Osteoblast (primary cell): ENCODE measurements around the gene HPSE2. TPM values are rescaled to one million over a fixed set of nuclear protein-coding genes. Genes with fewer than 3 reads are reported as not detected.

ENCODE experiments used
- DNase-seq: peaks from one replicate; pipeline ENCODE4 v3.0.0; 2011; ENCODE audit warnings: low spot score, mixed read lengths; ENCODE audit not compliant: insufficient read length; ENCODE audit errors: missing footprints
- H2AFZ ChIP-seq: 2 replicates; pipeline ENCODE4 v1.6.0; 2011; ENCODE audit warnings: mild to moderate bottlenecking, low read length
- H3K27ac ChIP-seq: 2 replicates; pipeline ENCODE4 v1.5.1; 2011; ENCODE audit warnings: mild to moderate bottlenecking, low read depth, low read length, moderate library complexity
- H3K27me3 ChIP-seq: 2 replicates; pipeline ENCODE4 v1.6.0; 2012; ENCODE audit warnings: mild to moderate bottlenecking, control low read depth, inconsistent platforms, low read length, moderate library complexity; ENCODE audit not compliant: insufficient read depth
- H3K36me3 ChIP-seq: 2 replicates; pipeline ENCODE4 v1.5.1; 2011; ENCODE audit warnings: mild to moderate bottlenecking, low read length, control low read depth, moderate library complexity; ENCODE audit not compliant: insufficient read depth
- H3K4me1 ChIP-seq: 2 replicates; pipeline ENCODE4 v1.5.1; 2011; ENCODE audit warnings: mild to moderate bottlenecking, low read length, control low read depth, moderate library complexity; ENCODE audit not compliant: insufficient read depth
- H3K4me2 ChIP-seq: 2 replicates; pipeline ENCODE4 v1.6.0; 2011; ENCODE audit warnings: mild to moderate bottlenecking, low read length; ENCODE audit not compliant: insufficient read depth
- H3K4me3 ChIP-seq: fragments of 200-600 bp; sonication (generic); 3 replicates; pipeline ENCODE4 v1.5.1; 2012; ENCODE audit warnings: mild to moderate bottlenecking, low read length, inconsistent platforms; ENCODE audit not compliant: insufficient read depth
- H3K79me2 ChIP-seq: 2 replicates; pipeline ENCODE4 v1.6.0; 2012; ENCODE audit warnings: mild to moderate bottlenecking, low read length, control low read depth, inconsistent platforms; ENCODE audit not compliant: insufficient read depth
- H3K9me3 ChIP-seq: 2 replicates; pipeline ENCODE4 v1.5.1; 2011; ENCODE audit warnings: low read depth, low read length, control low read depth
- H4K20me1 ChIP-seq: 2 replicates; pipeline ENCODE4 v1.6.0; 2012; ENCODE audit warnings: mild to moderate bottlenecking, low read length, control low read depth; ENCODE audit not compliant: insufficient read depth
- total RNA-seq: library from RNA; depleted of rRNA; stranded (reverse); fragments of >200 nt; gene quantifications from 2 replicates; pipeline ENCODE4 v1.2.3, GENCODE V29; 2012
- TF ChIP-seq, protein P1 (sequence below): IDR thresholded peaks from 2 replicates; pipeline ENCODE4 v1.5.1; 2011; ENCODE audit warnings: mild to moderate bottlenecking, low read depth, low read length, moderate library complexity; ENCODE audit errors: extremely low read depth

Gene HPSE2
- total RNA-seq, 1 donor = not detected

DNA sequence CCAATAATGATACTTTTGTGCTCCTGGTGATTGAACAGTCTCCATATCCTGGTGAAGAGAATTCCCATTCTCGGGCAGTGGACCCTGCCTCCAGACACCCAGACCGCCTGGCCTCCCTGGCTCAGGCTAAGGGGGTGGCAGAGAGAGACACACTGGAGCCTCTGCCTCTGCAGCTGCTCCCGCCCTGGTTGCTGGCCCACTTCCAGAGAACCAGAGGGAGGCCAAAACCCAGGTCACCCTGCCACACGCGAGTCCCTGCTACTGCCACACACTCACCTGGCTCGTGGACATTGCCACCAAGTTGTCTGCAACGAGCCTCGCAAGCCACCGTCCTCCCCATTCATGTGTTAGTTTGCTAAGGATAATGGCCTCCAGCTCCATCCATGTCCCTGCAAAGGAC lies 221.8 kb downstream of the HPSE2 start:
- Histone ChIP-seq H3K27ac (no peak overlapping the region), H4K20me1 (no peaks in the 10 kb centered on the region), H3K4me3 (no peak overlapping the region), H3K79me2 (no peaks in the 10 kb centered on the region), H3K36me3 (no peaks in the 10 kb centered on the region), H3K4me2 (no peak overlapping the region), H3K4me1 (no peaks in the 10 kb centered on the region), H3K27me3 (no peaks in the 10 kb centered on the region), H3K9me3 (peaks cover 3% of the 10 kb centered on the region), H2AFZ (no peak overlapping the region)
- peak; percentile 58 for DNase-seq
- TF ChIP-seq, protein P1, sequence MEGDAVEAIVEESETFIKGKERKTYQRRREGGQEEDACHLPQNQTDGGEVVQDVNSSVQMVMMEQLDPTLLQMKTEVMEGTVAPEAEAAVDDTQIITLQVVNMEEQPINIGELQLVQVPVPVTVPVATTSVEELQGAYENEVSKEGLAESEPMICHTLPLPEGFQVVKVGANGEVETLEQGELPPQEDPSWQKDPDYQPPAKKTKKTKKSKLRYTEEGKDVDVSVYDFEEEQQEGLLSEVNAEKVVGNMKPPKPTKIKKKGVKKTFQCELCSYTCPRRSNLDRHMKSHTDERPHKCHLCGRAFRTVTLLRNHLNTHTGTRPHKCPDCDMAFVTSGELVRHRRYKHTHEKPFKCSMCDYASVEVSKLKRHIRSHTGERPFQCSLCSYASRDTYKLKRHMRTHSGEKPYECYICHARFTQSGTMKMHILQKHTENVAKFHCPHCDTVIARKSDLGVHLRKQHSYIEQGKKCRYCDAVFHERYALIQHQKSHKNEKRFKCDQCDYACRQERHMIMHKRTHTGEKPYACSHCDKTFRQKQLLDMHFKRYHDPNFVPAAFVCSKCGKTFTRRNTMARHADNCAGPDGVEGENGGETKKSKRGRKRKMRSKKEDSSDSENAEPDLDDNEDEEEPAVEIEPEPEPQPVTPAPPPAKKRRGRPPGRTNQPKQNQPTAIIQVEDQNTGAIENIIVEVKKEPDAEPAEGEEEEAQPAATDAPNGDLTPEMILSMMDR = no peak

DNA sequence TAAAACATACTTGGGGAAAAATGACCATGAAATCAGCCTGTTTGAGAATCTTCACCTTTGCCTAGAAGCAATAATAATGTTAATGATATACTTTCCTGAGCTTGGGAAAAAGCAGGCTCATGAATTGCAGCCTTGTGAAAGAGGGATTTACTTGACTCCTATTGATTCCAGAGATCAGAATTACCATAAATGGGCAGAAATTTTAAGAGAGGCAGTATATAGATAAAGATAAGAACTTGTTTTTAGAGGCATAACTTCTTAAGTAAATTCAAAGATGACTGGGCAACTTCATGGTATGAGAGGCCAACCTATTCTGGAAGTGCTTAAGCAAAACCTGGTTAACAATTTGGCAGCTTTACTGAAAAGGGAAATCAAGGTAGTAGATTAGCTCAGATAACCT lies 225.4 kb downstream of the HPSE2 start:
- no peak overlapping the region for H3K27ac ChIP-seq

DNA sequence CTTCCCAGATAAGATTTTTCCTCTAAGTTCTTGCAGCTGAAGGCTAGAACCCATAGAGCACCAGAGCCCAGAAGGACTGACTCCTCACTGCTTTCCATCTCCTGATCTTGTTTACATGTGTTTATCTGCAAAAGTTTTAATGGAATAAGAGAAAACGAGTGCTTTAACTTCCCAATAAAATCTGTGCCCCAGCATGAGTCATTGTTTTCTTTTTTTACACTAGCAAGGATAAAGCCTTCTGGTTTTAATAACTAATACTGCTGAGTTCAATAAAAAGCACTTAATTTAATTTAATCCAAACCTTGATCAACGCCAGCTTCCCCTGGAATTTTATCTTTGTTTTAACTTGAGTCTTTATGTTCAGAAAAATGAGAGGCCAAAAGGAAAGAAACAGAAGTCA lies 227.6 kb downstream of the HPSE2 start:
- no peak overlapping the region for H3K27ac ChIP-seq

More for the DNA sequence above, 225.4 kb downstream of the HPSE2 start:
- Histone ChIP-seq H3K9me3 (peaks cover 11% of the 10 kb centered on the region), H3K4me1 (no peaks in the 10 kb centered on the region), H3K27me3 (no peaks in the 10 kb centered on the region), H2AFZ (no peak overlapping the region), H3K4me2 (no peak overlapping the region), H3K79me2 (no peaks in the 10 kb centered on the region), H3K4me3 (no peak overlapping the region), H4K20me1 (no peaks in the 10 kb centered on the region), H3K36me3 (no peaks in the 10 kb centered on the region)
- no peak for DNase-seq
- TF ChIP-seq, protein P1 = no peak

DNA sequence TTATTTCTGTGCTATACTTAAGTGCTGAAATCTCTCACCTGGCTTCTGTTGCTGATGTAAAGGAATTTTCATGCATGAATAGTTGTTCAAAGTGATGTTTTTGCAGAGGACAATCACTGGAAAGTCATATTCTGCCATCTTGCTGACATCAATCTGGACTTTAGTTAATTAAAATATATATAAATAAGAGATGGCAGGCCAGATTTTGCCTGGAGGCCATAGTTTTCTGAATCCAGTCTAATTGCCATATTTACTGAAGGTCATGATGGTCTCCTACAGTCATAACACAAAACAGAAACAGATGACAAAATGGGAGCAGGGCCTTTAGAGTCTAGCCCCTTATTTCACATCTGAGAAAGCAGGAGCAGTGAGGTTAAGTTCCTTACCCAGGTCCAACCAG lies 228.2 kb downstream of the HPSE2 start:
- Histone ChIP-seq H3K4me2 (no peak overlapping the region), H3K9me3 (peaks cover 12% of the 10 kb centered on the region), H3K27me3 (no peaks in the 10 kb centered on the region), H2AFZ (no peak overlapping the region), H3K4me1 (no peaks in the 10 kb centered on the region), H3K36me3 (no peaks in the 10 kb centered on the region), H3K27ac (no peak overlapping the region), H3K4me3 (no peak overlapping the region), H3K79me2 (no peaks in the 10 kb centered on the region), H4K20me1 (no peaks in the 10 kb centered on the region)
- DNase-seq = no peak
- TF ChIP-seq, protein P1 = no peak

More for the DNA sequence above, 227.6 kb downstream of the HPSE2 start:
- Histone ChIP-seq H3K27me3 (no peaks in the 10 kb centered on the region), H3K36me3 (no peaks in the 10 kb centered on the region), H3K4me2 (no peak overlapping the region), H2AFZ (no peak overlapping the region), H4K20me1 (no peaks in the 10 kb centered on the region), H3K79me2 (no peaks in the 10 kb centered on the region), H3K4me3 (no peak overlapping the region), H3K4me1 (no peaks in the 10 kb centered on the region), H3K9me3 (peaks cover 12% of the 10 kb centered on the region)
- TF ChIP-seq, protein P1 = no peak
- DNase-seq = no peak
